ENCODE measurements around the gene MTCH2. TPM values are rescaled to one million over a fixed set of nuclear protein-coding genes. Genes with fewer than 3 reads are reported as not detected.

MTCH2 gene
- total RNA-seq, 1 experiment from 2014 or later: 72.6 TPM

- H3K9ac ChIP-seq (ENCODE audit: low read length): no peak overlapping the region
- no peak overlapping the region for H3K4me3 ChIP-seq (ENCODE audit: low read length)
- no peak overlapping the region for H2AFZ ChIP-seq (ENCODE audit: low read length)
- DNase-seq: no peak
- no peaks in the 10 kb centered on the region for H3K27me3 ChIP-seq (ENCODE audit: low read length)
- H4K20me1 ChIP-seq (ENCODE audit: insufficient read depth, low read depth, low read length): no peaks in the 10 kb centered on the region
- H3K9me3 ChIP-seq (ENCODE audit: low read length): no peaks in the 10 kb centered on the region
- no peak overlapping the region for H3K27ac ChIP-seq (ENCODE audit: low read length)
- H3K79me2 ChIP-seq (ENCODE audit: low read length): no peaks in the 10 kb centered on the region
- peaks cover 23% of the 10 kb centered on the region for H3K4me1 ChIP-seq (ENCODE audit: low read length)
- no peak overlapping the region for H3K4me2 ChIP-seq (ENCODE audit: low read depth, low read length, poor library complexity, severe bottlenecking)
- no peaks in the 10 kb centered on the region for H3K36me3 ChIP-seq (ENCODE audit: insufficient read depth, low read length)
- H3K9me2 ChIP-seq (replicated peaks; ENCODE audit: insufficient read depth, low read length): no peaks in the 10 kb centered on the region
These were observed 32.7 kb downstream of the MTCH2 start for GRCh38 chr11:47609675-47610074.

- no peak overlapping the region for H2AFZ ChIP-seq (ENCODE audit: low read length)
- no peaks in the 10 kb centered on the region for H3K9me2 ChIP-seq (replicated peaks; ENCODE audit: insufficient read depth, low read length)
- H3K9ac ChIP-seq (ENCODE audit: low read length): no peak overlapping the region
- DNase-seq: no peak
- no peaks in the 10 kb centered on the region for H3K79me2 ChIP-seq (ENCODE audit: low read length)
- H4K20me1 ChIP-seq (ENCODE audit: insufficient read depth, low read depth, low read length): no peaks in the 10 kb centered on the region
- H3K9me3 ChIP-seq (ENCODE audit: low read length): no peaks in the 10 kb centered on the region
- no peaks in the 10 kb centered on the region for H3K27me3 ChIP-seq (ENCODE audit: low read length)
- H3K27ac ChIP-seq (ENCODE audit: low read length): no peak overlapping the region
- peaks cover 23% of the 10 kb centered on the region for H3K4me1 ChIP-seq (ENCODE audit: low read length)
- no peak overlapping the region for H3K4me2 ChIP-seq (ENCODE audit: low read depth, low read length, poor library complexity, severe bottlenecking)
- H3K4me3 ChIP-seq (ENCODE audit: low read length): no peak overlapping the region
- H3K36me3 ChIP-seq (ENCODE audit: insufficient read depth, low read length): no peaks in the 10 kb centered on the region
These were observed 35.0 kb downstream of the MTCH2 start for GRCh38 chr11:47607380-47607779.

- Histone ChIP-seq H3K4me2 (ENCODE audit: low read depth, low read length, poor library complexity, severe bottlenecking) (no peak overlapping the region), H3K9ac (ENCODE audit: low read length) (no peak overlapping the region), H3K4me1 (ENCODE audit: low read length) (peaks cover 18% of the 10 kb centered on the region), H3K27ac (ENCODE audit: low read length) (no peak overlapping the region), H3K9me2 (replicated peaks; ENCODE audit: insufficient read depth, low read length) (no peaks in the 10 kb centered on the region), H3K36me3 (ENCODE audit: insufficient read depth, low read length) (no peaks in the 10 kb centered on the region), H3K4me3 (ENCODE audit: low read length) (no peak overlapping the region), H3K9me3 (ENCODE audit: low read length) (no peaks in the 10 kb centered on the region), H4K20me1 (ENCODE audit: insufficient read depth, low read depth, low read length) (no peaks in the 10 kb centered on the region), H3K79me2 (ENCODE audit: low read length) (no peaks in the 10 kb centered on the region), H2AFZ (ENCODE audit: low read length) (no peak overlapping the region), H3K27me3 (ENCODE audit: low read length) (no peaks in the 10 kb centered on the region)
- peak; percentile 68 for DNase-seq
These were observed 35.6 kb downstream of the MTCH2 start for GRCh38 chr11:47606731-47607130.

- H3K4me1 ChIP-seq (ENCODE audit: low read length): peaks cover 12% of the 10 kb centered on the region
- no peak overlapping the region for H3K27ac ChIP-seq (ENCODE audit: low read length)
- H3K4me2 ChIP-seq (ENCODE audit: low read depth, low read length, poor library complexity, severe bottlenecking): no peak overlapping the region
- no peaks in the 10 kb centered on the region for H3K36me3 ChIP-seq (ENCODE audit: insufficient read depth, low read length)
- H3K9me3 ChIP-seq (ENCODE audit: low read length): no peaks in the 10 kb centered on the region
- no peak for DNase-seq
- no peak overlapping the region for H3K9ac ChIP-seq (ENCODE audit: low read length)
- H3K27me3 ChIP-seq (ENCODE audit: low read length): no peaks in the 10 kb centered on the region
- H3K79me2 ChIP-seq (ENCODE audit: low read length): no peaks in the 10 kb centered on the region
- no peaks in the 10 kb centered on the region for H3K9me2 ChIP-seq (replicated peaks; ENCODE audit: insufficient read depth, low read length)
- no peak overlapping the region for H2AFZ ChIP-seq (ENCODE audit: low read length)
- H3K4me3 ChIP-seq (ENCODE audit: low read length): no peak overlapping the region
- H4K20me1 ChIP-seq (ENCODE audit: insufficient read depth, low read depth, low read length): no peaks in the 10 kb centered on the region
These were observed 36.4 kb downstream of the MTCH2 start for GRCh38 chr11:47605921-47606320.

GRCh38 chr11:47603295-47603694, 39.1 kb downstream of the MTCH2 start:
- Histone ChIP-seq H3K9ac (ENCODE audit: low read length) (no peak overlapping the region), H3K36me3 (ENCODE audit: insufficient read depth, low read length) (no peaks in the 10 kb centered on the region), H3K4me3 (ENCODE audit: low read length) (no peak overlapping the region), H3K27ac (ENCODE audit: low read length) (no peak overlapping the region), H4K20me1 (ENCODE audit: insufficient read depth, low read depth, low read length) (no peaks in the 10 kb centered on the region), H2AFZ (ENCODE audit: low read length) (no peak overlapping the region), H3K9me2 (replicated peaks; ENCODE audit: insufficient read depth, low read length) (no peaks in the 10 kb centered on the region), H3K9me3 (ENCODE audit: low read length) (no peaks in the 10 kb centered on the region), H3K27me3 (ENCODE audit: low read length) (no peaks in the 10 kb centered on the region), H3K4me2 (ENCODE audit: low read depth, low read length, poor library complexity, severe bottlenecking) (no peak overlapping the region), H3K79me2 (ENCODE audit: low read length) (no peaks in the 10 kb centered on the region), H3K4me1 (ENCODE audit: low read length) (peaks cover 12% of the 10 kb centered on the region)
- no peak for DNase-seq

- H3K27ac ChIP-seq (ENCODE audit: low read length): no peak overlapping the region
- no peaks in the 10 kb centered on the region for H3K9me2 ChIP-seq (replicated peaks; ENCODE audit: insufficient read depth, low read length)
- no peak overlapping the region for H2AFZ ChIP-seq (ENCODE audit: low read length)
- H3K9ac ChIP-seq (ENCODE audit: low read length): no peak overlapping the region
- no peaks in the 10 kb centered on the region for H3K36me3 ChIP-seq (ENCODE audit: insufficient read depth, low read length)
- no peaks in the 10 kb centered on the region for H3K79me2 ChIP-seq (ENCODE audit: low read length)
- H3K4me3 ChIP-seq (ENCODE audit: low read length): no peak overlapping the region
- H3K9me3 ChIP-seq (ENCODE audit: low read length): no peaks in the 10 kb centered on the region
- no peaks in the 10 kb centered on the region for H3K4me1 ChIP-seq (ENCODE audit: low read length)
- DNase-seq: no peak
- H4K20me1 ChIP-seq (ENCODE audit: insufficient read depth, low read depth, low read length): no peaks in the 10 kb centered on the region
- no peak overlapping the region for H3K4me2 ChIP-seq (ENCODE audit: low read depth, low read length, poor library complexity, severe bottlenecking)
- no peaks in the 10 kb centered on the region for H3K27me3 ChIP-seq (ENCODE audit: low read length)
These were observed 42.5 kb downstream of the MTCH2 start for GRCh38 chr11:47599902-47600301.

GRCh38 chr11:47595967-47596366, 46.4 kb downstream of the MTCH2 start:
- Histone ChIP-seq H3K27ac (ENCODE audit: low read length) (no peak overlapping the region), H3K9me2 (replicated peaks; ENCODE audit: insufficient read depth, low read length) (no peaks in the 10 kb centered on the region), H3K4me2 (ENCODE audit: low read depth, low read length, poor library complexity, severe bottlenecking) (no peak overlapping the region), H3K4me3 (ENCODE audit: low read length) (no peak overlapping the region), H3K9ac (ENCODE audit: low read length) (no peak overlapping the region), H3K4me1 (ENCODE audit: low read length) (no peaks in the 10 kb centered on the region), H3K9me3 (ENCODE audit: low read length) (no peaks in the 10 kb centered on the region), H3K27me3 (ENCODE audit: low read length) (no peaks in the 10 kb centered on the region), H4K20me1 (ENCODE audit: insufficient read depth, low read depth, low read length) (no peaks in the 10 kb centered on the region), H2AFZ (ENCODE audit: low read length) (no peak overlapping the region), H3K36me3 (ENCODE audit: insufficient read depth, low read length) (no peaks in the 10 kb centered on the region), H3K79me2 (ENCODE audit: low read length) (no peaks in the 10 kb centered on the region)
- no peak for DNase-seq

- H4K20me1 ChIP-seq (ENCODE audit: insufficient read depth, low read depth, low read length): no peaks in the 10 kb centered on the region
These were observed 47.3 kb downstream of the MTCH2 start for GRCh38 chr11:47595029-47595428.

More at GRCh38 chr11:47595029-47595428, 47.3 kb downstream of the MTCH2 start:
- Histone ChIP-seq H3K4me3 (ENCODE audit: low read length) (no peak overlapping the region), H3K9me2 (replicated peaks; ENCODE audit: insufficient read depth, low read length) (no peaks in the 10 kb centered on the region), H3K4me2 (ENCODE audit: low read depth, low read length, poor library complexity, severe bottlenecking) (no peak overlapping the region), H3K27me3 (ENCODE audit: low read length) (no peaks in the 10 kb centered on the region), H3K9me3 (ENCODE audit: low read length) (no peaks in the 10 kb centered on the region), H3K27ac (ENCODE audit: low read length) (no peak overlapping the region), H3K4me1 (ENCODE audit: low read length) (no peaks in the 10 kb centered on the region), H2AFZ (ENCODE audit: low read length) (no peak overlapping the region), H3K36me3 (ENCODE audit: insufficient read depth, low read length) (no peaks in the 10 kb centered on the region), H3K9ac (ENCODE audit: low read length) (no peak overlapping the region), H3K79me2 (ENCODE audit: low read length) (no peaks in the 10 kb centered on the region)
- no peak for DNase-seq
